GM18498 (cell line): ENCODE data around the gene AGAP3.

Experiments used
- ATAC-seq: cut with Tn5 transposase; IDR thresholded peaks from one replicate; pipeline ENCODE4 v1.9.1; 2021; ENCODE audit warnings: mild to moderate bottlenecking, moderate library complexity; ENCODE audit not compliant: unreplicated experiment

The AGAP3 gene

GRCh38 chr7:151107882-151108281 lies 21.6 kb downstream of the AGAP3 start:
- ATAC-seq: no peak

DNA sequence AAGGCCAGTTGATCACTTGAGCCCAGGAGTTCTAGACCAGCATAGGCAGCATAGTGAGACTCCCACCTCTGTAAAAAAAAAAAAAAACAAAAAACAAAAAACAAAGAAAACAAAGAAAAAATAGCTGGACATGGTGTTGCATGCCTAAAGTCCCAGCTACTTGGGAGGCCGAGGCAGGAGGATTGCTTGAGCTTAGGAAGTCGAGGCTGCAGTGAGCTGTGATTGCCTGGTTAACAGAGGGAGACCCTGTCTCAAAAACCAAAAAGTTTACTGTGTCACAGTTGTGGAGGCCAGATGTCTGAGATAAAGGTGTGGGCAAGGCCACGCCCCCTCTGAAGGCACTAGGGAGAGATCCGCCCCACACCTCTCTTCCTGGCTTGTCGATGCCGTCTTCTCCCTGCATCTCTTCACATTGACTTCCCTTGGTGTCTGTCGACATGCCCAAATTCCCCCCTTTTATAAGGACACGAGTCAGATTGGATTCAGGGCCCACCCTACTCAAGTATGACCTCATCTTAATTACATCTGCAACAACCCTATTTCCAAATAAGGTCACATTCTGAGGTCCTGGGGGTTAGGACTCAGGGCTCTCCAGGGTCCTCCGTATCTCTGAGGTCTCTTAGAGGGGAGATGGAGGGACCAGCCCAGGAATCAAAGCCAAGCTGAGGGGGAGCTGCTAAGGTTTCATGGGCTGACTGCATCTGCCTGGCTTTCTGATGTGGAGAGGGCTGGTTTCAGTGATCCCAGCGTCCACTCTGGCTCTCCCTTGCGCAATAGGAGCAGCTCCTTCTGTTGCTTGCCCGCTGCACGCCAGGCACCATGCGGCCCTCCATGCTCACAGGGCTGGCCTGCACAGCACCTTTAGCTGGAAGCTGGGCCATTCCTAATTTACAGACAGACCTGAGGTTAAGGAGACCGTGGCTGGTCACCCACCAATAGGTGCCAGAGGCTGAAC lies 23.1 kb downstream of the AGAP3 start:
- no peak for ATAC-seq

DNA sequence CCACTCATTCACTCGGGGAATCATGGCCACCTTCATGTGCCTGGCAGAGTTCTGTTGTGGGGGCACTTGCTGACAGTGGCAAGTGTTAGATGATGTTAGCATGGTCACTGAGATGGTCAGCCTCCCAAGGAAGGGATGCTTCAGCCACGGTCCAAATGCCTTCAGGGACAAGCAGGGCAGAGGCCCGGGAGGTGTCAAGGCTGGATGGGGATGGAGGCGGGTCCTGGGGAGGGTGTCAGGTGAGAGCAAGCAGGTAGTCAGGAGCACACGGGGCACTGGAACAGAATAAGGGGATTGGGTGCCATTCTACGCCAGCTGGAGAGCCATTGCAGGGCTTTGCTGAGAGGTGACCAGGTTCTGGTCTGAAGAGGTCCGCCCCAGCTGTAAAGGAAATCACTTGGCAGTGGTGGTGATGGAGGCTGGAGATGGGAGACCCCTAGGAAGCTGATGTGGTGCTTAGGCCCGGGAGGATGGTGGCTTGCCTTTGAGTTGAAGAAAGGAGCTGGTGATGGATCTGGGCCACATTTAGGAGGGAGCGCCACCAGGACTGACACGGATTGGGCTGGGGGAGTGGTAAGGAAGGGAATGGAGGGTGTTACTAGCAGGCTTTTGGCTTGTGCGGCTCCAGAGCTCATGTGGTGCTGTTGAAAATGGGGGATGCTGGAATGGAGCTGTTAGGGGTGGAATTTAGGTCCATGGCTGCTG lies 24.1 kb downstream of the AGAP3 start:
- no peak for ATAC-seq

DNA sequence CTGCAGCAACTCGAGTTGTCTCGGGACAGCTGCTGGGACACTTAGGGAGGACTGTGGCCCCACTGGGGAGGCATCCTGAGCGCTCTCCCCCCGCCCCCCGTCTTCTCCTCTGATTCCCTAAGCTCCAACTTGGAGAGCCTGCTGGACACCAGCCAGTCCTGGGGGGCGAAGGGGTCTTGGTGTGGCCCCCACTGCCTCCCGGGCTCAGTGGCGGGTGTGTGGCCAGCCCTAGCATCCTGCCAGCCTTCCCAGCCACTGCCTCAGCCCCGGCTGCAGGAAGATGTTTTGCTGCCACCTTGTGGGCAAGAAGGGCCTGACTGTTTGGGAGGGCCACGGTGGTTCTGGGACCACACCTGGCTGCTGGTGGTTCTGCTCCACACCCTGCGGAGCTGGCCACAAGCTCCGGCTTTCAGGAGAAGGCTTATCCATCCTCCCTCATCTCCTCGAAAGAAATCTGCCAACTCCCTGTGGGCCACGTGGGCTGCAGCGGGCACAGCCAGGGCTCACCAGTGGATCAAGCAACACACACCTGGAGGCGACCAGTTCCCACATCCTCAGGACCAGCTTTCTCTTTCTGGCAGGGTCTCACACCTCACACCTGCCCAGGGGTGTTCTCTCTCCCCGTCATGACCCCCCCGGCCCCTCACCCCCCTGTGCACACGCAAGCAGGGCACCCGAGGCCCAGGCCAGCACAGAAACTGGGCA lies 24.8 kb downstream of the AGAP3 start:
- ATAC-seq: peak; percentile 76

- no peak for ATAC-seq
Measured at GRCh38 chr7:151113344-151114150, 27.3 kb downstream of the AGAP3 start.

- no peak for ATAC-seq
Measured at GRCh38 chr7:151114151-151115090, 28.1 kb downstream of the AGAP3 start.

GRCh38 chr7:151115121-151115835 lies 29.0 kb downstream of the AGAP3 start:
- ATAC-seq: no peak

GRCh38 chr7:151115836-151116418 lies 29.7 kb downstream of the AGAP3 start:
- ATAC-seq: no peak

- no peak for ATAC-seq
Measured at GRCh38 chr7:151116603-151117440, 30.5 kb downstream of the AGAP3 start.

DNA sequence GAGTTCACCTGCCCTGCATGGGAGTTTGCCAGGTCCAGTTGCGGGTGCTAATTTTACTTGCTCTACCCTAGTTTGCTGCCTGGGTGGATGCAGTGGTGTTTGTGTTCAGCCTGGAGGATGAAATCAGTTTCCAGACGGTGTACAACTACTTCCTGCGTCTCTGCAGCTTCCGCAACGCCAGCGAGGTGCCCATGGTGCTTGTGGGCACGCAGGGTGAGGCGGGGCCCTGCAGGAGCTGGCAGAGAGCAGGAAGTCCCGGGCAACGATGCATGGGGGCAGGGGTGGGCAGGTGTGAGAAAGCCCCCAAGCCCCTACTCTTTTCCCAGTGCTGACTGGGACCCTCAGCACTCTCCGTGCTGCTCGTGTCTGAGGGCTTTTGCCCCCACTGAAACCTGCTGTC lies 31.3 kb downstream of the AGAP3 start:
- no peak for ATAC-seq

DNA sequence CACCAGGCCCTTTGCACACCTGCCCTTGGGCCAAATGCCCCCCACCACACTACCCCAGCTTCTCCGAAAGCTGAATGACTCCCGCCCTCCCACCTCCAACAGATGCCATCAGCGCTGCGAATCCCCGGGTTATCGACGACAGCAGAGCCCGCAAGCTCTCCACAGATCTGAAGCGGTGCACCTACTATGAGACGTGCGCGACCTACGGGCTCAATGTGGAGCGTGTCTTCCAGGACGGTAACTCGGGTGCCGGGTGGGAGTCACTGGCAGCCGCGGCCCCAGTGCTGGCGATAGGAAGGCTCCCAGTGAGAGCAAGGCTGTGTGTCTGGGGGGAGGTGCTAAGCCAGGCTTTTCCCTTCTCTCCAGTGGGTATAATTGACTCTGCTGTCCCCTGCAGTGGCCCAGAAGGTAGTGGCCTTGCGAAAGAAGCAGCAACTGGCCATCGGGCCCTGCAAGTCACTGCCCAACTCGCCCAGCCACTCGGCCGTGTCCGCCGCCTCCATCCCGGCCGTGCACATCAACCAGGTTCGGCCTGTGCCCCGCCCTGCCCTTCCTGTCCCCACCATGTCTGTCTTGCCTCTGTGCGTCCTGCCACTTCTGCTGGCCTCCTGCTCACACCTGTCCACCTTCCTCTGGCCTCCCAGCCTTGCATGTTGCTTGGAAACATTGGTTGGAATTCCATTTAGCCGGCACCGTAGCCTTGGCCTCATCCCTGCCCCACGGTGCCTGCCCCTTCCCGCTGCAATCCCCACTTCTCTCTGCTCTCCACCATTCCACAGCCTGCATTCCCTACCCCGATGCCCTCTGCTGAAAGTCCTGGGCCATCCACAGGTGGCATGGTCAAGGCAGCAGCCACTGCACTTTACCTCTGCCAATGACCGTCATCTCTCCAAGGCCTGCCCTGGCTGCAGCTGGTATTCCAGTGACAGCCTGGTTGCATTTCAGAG lies 32.1 kb downstream of the AGAP3 start:
- ATAC-seq: no peak

- ATAC-seq: no peak
Measured at GRCh38 chr7:151119055-151119415, 32.8 kb downstream of the AGAP3 start.

DNA sequence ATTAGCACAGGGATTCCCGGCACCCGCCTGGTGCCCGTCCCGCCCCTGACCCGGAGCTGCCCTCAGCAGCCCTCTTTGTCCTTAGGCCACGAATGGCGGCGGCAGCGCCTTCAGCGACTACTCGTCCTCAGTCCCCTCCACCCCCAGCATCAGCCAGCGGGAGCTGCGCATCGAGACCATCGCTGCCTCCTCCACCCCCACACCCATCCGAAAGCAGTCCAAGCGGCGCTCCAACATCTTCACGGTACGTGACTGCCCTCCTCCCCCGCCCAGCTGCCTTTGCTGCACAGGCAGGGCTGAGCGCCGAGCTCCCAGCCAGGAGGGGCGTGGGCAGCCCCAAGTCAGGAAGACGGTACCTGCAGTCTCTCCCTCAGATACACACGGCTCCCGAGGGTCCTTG lies 33.6 kb downstream of the AGAP3 start:
- ATAC-seq: no peak

- ATAC-seq: no peak
Measured at GRCh38 chr7:151120896-151121295, 34.6 kb downstream of the AGAP3 start.

DNA sequence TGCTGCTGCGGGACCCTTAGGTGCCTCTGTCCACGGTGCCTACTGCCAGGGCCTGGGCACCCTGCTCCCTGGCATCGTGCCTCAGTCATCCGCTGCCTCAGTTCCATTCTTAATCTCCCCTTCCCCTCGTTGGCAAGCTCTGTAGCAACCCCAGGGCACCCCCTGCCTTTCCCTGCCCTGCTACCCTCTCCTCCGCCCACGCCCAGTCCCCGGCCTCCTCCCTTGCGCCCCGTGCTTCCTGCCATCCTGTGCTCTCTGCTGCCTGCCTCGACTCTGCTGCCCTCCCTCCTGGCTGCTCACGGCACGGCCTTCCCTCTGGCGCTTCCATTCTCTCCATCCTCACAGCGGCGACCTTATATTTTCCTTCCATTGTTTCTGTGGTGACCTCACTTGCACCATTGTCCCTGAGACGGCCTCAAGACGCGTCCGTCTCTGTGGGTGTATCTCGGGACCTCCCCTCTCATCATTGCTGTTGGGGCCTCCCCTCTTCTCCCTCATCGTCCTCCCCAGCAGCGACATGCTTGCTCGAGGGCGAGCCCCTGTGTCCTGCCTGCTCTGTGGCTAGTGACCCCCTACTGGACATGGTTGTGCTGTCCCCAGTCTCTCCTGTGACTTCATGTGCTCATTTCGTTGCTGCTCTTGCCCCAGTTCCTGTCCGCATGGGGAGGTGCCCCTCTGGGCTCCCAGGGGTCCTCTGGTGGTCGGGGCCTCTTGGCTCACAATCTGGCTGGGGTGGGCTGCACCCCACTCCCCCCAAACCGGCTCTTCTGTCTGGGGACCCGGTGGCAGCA lies 35.3 kb downstream of the AGAP3 start:
- no peak for ATAC-seq

DNA sequence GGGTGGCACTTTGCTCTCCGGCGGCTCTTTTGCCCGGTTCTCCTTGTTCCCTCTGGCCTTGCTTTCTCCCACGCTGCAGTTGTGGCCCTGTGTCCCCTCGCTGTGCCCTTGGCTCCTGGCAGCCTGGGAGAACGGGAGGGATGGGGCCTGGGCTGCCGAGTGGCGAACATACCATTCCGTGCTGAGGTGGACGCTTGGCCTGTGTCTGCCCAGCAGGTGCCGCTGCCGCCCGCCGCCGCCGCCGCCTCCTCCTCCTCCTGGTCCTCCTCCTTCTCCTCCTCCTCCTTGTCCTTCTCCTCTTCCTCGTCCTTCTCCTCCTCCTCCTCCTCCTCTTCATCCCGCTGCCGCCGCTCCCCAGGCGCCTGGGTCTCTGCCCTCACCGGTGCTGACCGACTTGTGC lies 36.0 kb downstream of the AGAP3 start:
- ATAC-seq: no peak
